GM12801 (cell line): Measurements from ENCODE around the gene GUCY2F.

Source experiments
- TF ChIP-seq, protein P1 (sequence below): IDR thresholded peaks from one replicate; pipeline ENCODE4 v1.5.1; 2011; ENCODE audit warnings: control low read depth; ENCODE audit not compliant: insufficient read length; ENCODE audit errors: extremely low read depth

GUCY2F gene

GRCh38 chrX:109356684-109357083 lies 125.2 kb downstream of the GUCY2F start:
- TF ChIP-seq, protein P1, sequence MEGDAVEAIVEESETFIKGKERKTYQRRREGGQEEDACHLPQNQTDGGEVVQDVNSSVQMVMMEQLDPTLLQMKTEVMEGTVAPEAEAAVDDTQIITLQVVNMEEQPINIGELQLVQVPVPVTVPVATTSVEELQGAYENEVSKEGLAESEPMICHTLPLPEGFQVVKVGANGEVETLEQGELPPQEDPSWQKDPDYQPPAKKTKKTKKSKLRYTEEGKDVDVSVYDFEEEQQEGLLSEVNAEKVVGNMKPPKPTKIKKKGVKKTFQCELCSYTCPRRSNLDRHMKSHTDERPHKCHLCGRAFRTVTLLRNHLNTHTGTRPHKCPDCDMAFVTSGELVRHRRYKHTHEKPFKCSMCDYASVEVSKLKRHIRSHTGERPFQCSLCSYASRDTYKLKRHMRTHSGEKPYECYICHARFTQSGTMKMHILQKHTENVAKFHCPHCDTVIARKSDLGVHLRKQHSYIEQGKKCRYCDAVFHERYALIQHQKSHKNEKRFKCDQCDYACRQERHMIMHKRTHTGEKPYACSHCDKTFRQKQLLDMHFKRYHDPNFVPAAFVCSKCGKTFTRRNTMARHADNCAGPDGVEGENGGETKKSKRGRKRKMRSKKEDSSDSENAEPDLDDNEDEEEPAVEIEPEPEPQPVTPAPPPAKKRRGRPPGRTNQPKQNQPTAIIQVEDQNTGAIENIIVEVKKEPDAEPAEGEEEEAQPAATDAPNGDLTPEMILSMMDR = no peak

DNA sequence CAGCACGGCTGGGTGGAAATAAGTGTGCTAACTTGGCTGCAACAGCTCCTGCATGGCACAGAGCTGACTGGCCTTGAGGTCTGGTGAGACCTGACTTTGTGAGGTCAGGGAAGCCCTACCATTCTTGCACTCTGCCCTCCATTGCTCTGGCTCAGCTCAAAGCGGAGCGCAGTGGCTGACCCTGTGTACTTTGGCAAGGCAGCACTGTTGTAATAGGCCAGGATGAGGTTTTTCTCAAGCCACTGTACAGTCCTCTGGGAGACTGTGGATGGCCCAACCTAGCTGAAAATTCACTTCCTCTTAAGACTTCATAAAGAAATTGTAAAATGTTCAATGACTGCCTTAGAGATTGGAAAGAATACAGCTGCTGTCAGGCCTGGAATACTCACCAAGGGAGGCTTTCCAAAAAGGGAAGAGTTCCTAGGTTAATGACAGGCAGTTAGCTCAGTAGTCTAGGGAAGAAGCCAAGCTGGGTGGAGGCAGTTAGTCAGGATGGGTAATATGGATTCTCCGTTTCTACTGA lies 129.8 kb downstream of the GUCY2F start:
- TF ChIP-seq, protein P1 = no peak

GRCh38 chrX:109351557-109351956 lies 130.3 kb downstream of the GUCY2F start:
- TF ChIP-seq, protein P1 = no peak

GRCh38 chrX:109350551-109350950 lies 131.3 kb downstream of the GUCY2F start:
- TF ChIP-seq, protein P1 = no peak

- TF ChIP-seq, protein P1 = no peak
Measured at GRCh38 chrX:109350051-109350450, 131.8 kb downstream of the GUCY2F start.

DNA sequence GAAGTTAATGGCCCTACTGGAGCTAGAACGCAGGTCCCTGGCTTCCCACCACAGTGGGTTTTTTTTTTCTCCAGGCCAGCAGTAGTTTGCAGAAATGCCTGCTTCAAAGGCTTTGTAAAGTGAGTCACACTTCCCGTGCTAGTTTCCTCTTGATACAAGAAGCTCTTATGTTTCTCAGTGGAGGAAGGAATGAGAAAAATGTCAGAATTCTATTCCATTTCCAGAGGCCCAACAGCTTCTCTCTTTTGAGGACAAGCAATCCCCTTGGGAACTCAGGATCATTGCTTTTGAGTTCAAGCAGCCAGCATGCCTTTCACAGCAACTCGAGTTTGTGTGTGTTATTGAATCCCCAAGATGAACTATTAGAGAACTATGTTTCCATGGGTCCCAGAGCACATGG lies 134.3 kb downstream of the GUCY2F start:
- TF ChIP-seq, protein P1 = no peak

GRCh38 chrX:109346491-109346890 lies 135.4 kb downstream of the GUCY2F start:
- TF ChIP-seq, protein P1 = no peak

DNA sequence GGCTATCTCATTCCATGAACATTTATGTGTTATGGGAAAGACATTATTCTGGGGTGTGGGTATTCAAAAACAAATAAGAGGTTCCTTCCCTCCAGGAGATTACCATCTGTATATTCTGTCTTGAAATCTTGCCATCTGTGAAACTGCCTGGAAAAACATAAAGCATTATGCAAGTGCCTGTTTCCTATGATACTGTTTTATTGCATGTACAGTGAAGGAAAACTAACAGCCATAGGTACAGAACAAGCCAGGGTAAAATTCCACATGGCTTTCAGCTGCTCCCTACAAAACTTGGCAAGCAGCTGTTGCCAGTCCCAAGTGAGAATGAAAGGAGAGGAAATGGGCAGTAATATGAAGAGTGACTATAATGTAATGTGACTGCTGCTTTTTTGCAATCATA lies 136.0 kb downstream of the GUCY2F start:
- TF ChIP-seq, protein P1 = no peak
